Measurements from ENCODE around the gene CPAMD8.
A peak's percentile ranks its signal among the peaks of the same experiment; 100 is the strongest.

The CPAMD8 gene

DNA sequence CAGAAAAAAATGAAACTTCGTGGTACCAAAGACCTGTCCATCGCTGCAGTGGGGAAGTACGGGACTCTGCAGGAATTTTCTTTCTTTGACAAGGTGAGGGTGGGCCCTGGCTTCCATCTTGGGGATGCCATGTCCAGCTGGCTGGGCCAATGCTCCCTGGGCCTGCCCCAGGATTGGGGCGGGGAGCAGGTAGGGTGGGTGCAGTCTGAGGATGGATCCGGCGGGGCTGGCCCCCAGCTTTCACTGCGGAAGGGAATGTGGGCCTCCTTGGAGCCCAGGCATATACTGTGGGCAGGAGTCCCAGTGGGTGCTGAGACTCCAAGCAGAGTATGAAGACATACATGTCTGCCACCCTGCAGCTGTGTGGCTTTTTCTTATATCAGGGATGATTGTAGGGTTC is 173.5 kb downstream of the CPAMD8 start:
- no peaks in the 10 kb centered on the region for H3K9me3 ChIP-seq (ENCODE audit: control insufficient read depth in 2 of 2, low read length in 2 of 2)
- H3K4me1 ChIP-seq (ENCODE audit: control insufficient read depth in 2 of 2, insufficient read depth in 2 of 2, low read length in 2 of 2): no peaks in the 10 kb centered on the region
- H3K4me3 ChIP-seq (ENCODE audit: low read length in 2 of 2): no peak overlapping the region
- no peak overlapping the region for H3K9ac ChIP-seq (ENCODE audit: low read depth in 1 of 2, low read length in 2 of 2)
- no peak overlapping the region for H3K27ac ChIP-seq (ENCODE audit: low read depth in 2 of 2, low read length in 2 of 2)
- no peaks in the 10 kb centered on the region for H3K27me3 ChIP-seq (ENCODE audit: control insufficient read depth in 2 of 2, insufficient read depth in 2 of 2, low read length in 2 of 2)
- peaks cover 38 to 53% of the 10 kb centered on the region in 2 donors for H3K36me3 ChIP-seq (ENCODE audit: control insufficient read depth in 2 of 2, insufficient read depth in 2 of 2, low read length in 2 of 2)

- H3K4me1 ChIP-seq (ENCODE audit: control insufficient read depth in 2 of 2, insufficient read depth in 2 of 2, low read length in 2 of 2): peaks cover 0 to 3% of the 10 kb centered on the region in 2 donors
- no peaks in the 10 kb centered on the region for H3K9me3 ChIP-seq (ENCODE audit: control insufficient read depth in 2 of 2, low read length in 2 of 2)
- no peak overlapping the region for H3K9ac ChIP-seq (ENCODE audit: low read depth in 1 of 2, low read length in 2 of 2)
- no peaks in the 10 kb centered on the region for H3K27me3 ChIP-seq (ENCODE audit: control insufficient read depth in 2 of 2, insufficient read depth in 2 of 2, low read length in 2 of 2)
- peaks cover 49 to 65% of the 10 kb centered on the region in 2 donors for H3K36me3 ChIP-seq (ENCODE audit: control insufficient read depth in 2 of 2, insufficient read depth in 2 of 2, low read length in 2 of 2)
- no peak overlapping the region for H3K4me3 ChIP-seq (ENCODE audit: low read length in 2 of 2)
- H3K27ac ChIP-seq (ENCODE audit: low read depth in 2 of 2, low read length in 2 of 2): no peak overlapping the region
Observed at GRCh38 chr19:16851031-16851712, 175.4 kb downstream of the CPAMD8 start.

DNA sequence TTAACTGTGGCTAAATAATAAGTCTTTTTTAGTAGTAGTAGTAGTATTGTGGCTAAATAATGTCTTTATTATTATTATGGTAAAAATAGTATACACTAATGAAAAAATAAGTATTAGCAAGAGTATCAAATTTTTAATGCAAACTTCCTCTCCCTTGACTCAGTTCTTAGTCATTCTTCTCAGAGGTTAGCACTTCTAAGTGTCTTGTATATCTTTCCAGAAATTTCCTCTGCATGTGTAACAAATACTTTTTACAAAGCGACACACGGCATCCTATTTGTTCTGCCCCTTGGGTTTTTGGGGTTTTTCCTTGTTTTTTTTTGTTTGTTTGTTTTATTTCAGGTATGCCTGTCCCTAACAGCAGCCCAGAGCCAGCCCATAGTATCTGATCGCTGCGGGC is 176.5 kb downstream of the CPAMD8 start:
- Histone ChIP-seq H3K4me3 (ENCODE audit: low read length in 2 of 2) (no peak overlapping the region), H3K4me1 (ENCODE audit: control insufficient read depth in 2 of 2, insufficient read depth in 2 of 2, low read length in 2 of 2) (peaks cover 0 to 3% of the 10 kb centered on the region in 2 donors), H3K9ac (ENCODE audit: low read depth in 1 of 2, low read length in 2 of 2) (no peak overlapping the region), H3K36me3 (ENCODE audit: control insufficient read depth in 2 of 2, insufficient read depth in 2 of 2, low read length in 2 of 2) (peaks cover 51 to 64% of the 10 kb centered on the region in 2 donors), H3K27me3 (ENCODE audit: control insufficient read depth in 2 of 2, insufficient read depth in 2 of 2, low read length in 2 of 2) (no peaks in the 10 kb centered on the region), H3K9me3 (ENCODE audit: control insufficient read depth in 2 of 2, low read length in 2 of 2) (no peaks in the 10 kb centered on the region), H3K27ac (ENCODE audit: low read depth in 2 of 2, low read length in 2 of 2) (no peak overlapping the region)

GRCh38 chr19:16849168-16849567 is 177.4 kb downstream of the CPAMD8 start:
- Histone ChIP-seq H3K9me3 (ENCODE audit: control insufficient read depth in 2 of 2, low read length in 2 of 2) (no peaks in the 10 kb centered on the region), H3K36me3 (ENCODE audit: control insufficient read depth in 2 of 2, insufficient read depth in 2 of 2, low read length in 2 of 2) (peaks cover 57 to 66% of the 10 kb centered on the region in 2 donors), H3K4me3 (ENCODE audit: low read length in 2 of 2) (no peak overlapping the region), H3K4me1 (ENCODE audit: control insufficient read depth in 2 of 2, insufficient read depth in 2 of 2, low read length in 2 of 2) (peaks cover 0 to 3% of the 10 kb centered on the region in 2 donors), H3K27ac (ENCODE audit: low read depth in 2 of 2, low read length in 2 of 2) (peak overlapping the region in 1 of 2 donors; percentile 5), H3K9ac (ENCODE audit: low read depth in 1 of 2, low read length in 2 of 2) (no peak overlapping the region), H3K27me3 (ENCODE audit: control insufficient read depth in 2 of 2, insufficient read depth in 2 of 2, low read length in 2 of 2) (no peaks in the 10 kb centered on the region)

DNA sequence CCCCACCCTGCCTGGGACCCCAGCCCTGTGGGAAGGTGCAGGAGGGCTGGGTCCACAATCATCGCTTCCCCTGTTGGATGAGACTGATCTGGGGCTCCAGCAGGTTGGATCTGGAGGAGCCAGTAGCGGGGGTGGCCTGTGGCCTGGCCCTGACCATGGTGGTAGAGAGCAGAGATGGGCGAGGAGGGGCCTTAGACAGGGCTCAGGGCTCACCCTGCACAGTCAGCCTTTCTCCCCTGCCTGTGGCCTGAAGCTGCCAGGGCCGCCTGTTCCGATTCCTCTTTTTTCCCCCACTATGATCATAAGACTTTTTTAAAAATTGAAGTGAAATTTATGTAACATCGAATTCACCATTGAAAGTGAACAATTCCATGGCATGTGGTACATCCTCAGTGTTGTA is 179.2 kb downstream of the CPAMD8 start:
- no peak overlapping the region for H3K4me3 ChIP-seq (ENCODE audit: low read length in 2 of 2)
- H3K36me3 ChIP-seq (ENCODE audit: control insufficient read depth in 2 of 2, insufficient read depth in 2 of 2, low read length in 2 of 2): peaks cover 57 to 62% of the 10 kb centered on the region in 2 donors
- H3K4me1 ChIP-seq (ENCODE audit: control insufficient read depth in 2 of 2, insufficient read depth in 2 of 2, low read length in 2 of 2): peaks cover 0 to 3% of the 10 kb centered on the region in 2 donors
- H3K27me3 ChIP-seq (ENCODE audit: control insufficient read depth in 2 of 2, insufficient read depth in 2 of 2, low read length in 2 of 2): no peaks in the 10 kb centered on the region
- no peak overlapping the region for H3K27ac ChIP-seq (ENCODE audit: low read depth in 2 of 2, low read length in 2 of 2)
- H3K9me3 ChIP-seq (ENCODE audit: control insufficient read depth in 2 of 2, low read length in 2 of 2): no peaks in the 10 kb centered on the region
- no peak overlapping the region for H3K9ac ChIP-seq (ENCODE audit: low read depth in 1 of 2, low read length in 2 of 2)

DNA sequence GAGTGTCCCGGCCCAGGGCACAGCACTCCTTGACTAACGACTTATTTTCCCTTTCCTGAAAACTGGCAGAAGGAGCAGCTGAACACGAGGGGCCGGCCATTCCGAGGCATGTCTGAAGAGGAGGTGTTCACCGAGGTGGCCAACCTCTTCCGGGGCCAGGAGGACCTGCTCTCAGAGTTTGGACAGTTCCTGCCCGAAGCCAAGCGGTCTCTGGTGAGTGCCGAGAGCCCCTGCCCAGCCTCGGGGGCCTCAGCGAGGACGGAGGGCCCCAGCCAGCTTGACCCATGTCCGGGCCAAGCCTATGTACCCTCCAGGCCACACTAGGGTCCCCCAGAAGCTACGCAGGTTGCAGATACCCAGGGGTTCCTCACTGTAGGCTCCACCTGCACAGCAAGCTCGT is 179.7 kb downstream of the CPAMD8 start:
- no peak overlapping the region for H3K4me3 ChIP-seq (ENCODE audit: low read length in 2 of 2)
- peaks cover 0 to 3% of the 10 kb centered on the region in 2 donors for H3K4me1 ChIP-seq (ENCODE audit: control insufficient read depth in 2 of 2, insufficient read depth in 2 of 2, low read length in 2 of 2)
- H3K9me3 ChIP-seq (ENCODE audit: control insufficient read depth in 2 of 2, low read length in 2 of 2): no peaks in the 10 kb centered on the region
- no peak overlapping the region for H3K27ac ChIP-seq (ENCODE audit: low read depth in 2 of 2, low read length in 2 of 2)
- H3K36me3 ChIP-seq (ENCODE audit: control insufficient read depth in 2 of 2, insufficient read depth in 2 of 2, low read length in 2 of 2): peaks cover 55 to 61% of the 10 kb centered on the region in 2 donors
- H3K27me3 ChIP-seq (ENCODE audit: control insufficient read depth in 2 of 2, insufficient read depth in 2 of 2, low read length in 2 of 2): no peaks in the 10 kb centered on the region
- no peak overlapping the region for H3K9ac ChIP-seq (ENCODE audit: low read depth in 1 of 2, low read length in 2 of 2)

Data from mucosa of rectum (tissue), 2 donors.